22Rv1 (cell line): Measurements from ENCODE around the gene TARBP2.

Experiments used
- H3K27ac ChIP-seq: fragments of 450-650 bp; 2 replicates; pipeline ENCODE4 v1.5.1; 2017
- ZFX ChIP-seq: fragments of 450-650 bp; IDR thresholded peaks from 2 replicates; pipeline ENCODE4 v1.6.1; 2017; ENCODE audit warnings: antibody characterized with exemption, borderline replicate concordance
- TF ChIP-seq, protein P1 (sequence below): fragments of 450-650 bp; IDR thresholded peaks from 2 replicates; pipeline ENCODE4 v1.5.1; 2017; ENCODE audit warnings: mild to moderate bottlenecking

The TARBP2 gene

DNA sequence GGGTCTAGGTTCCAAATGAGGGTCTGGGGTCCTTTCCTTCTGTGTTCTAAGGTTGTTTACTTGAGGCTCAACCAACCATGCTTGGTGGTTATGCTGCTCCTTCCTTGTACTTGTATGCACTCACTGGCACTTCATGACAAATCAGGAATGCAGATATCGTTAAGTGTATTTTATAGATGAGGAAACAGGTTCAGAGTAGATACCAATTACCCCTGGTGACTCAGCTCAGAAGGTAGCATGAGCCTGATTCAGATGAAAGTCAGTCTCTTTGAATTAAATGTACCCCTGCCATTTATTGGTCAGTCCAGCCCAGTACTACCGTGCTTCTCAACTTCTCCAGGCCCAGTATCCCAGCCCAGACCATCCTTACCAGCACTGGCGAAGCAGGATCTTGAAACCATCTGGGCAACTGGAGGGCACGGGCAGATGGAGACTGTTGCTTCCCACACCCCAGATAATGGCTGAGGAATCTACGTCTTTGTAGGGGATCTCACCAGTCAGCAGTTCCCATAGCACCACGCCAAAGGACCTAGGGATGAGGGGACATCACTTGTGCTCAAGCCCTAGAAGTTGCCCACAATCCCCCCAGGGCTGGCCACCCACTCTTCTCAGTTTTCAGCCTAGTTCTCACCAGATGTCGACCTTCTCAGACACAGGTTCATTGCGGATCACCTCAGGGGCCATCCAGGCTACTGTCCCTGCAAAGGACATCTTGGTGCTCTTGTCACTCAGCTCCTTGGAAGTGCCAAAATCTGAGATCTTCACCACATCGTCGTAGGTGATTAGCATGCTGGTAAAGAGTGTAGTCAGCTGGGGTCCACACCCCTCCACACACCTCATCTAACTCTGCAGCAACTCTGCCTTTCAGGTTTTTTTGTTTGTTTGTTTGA is 16.2 kb upstream of the TARBP2 start:
- peak overlapping the region; percentile 45 for H3K27ac ChIP-seq
- TF ChIP-seq, protein P1, sequence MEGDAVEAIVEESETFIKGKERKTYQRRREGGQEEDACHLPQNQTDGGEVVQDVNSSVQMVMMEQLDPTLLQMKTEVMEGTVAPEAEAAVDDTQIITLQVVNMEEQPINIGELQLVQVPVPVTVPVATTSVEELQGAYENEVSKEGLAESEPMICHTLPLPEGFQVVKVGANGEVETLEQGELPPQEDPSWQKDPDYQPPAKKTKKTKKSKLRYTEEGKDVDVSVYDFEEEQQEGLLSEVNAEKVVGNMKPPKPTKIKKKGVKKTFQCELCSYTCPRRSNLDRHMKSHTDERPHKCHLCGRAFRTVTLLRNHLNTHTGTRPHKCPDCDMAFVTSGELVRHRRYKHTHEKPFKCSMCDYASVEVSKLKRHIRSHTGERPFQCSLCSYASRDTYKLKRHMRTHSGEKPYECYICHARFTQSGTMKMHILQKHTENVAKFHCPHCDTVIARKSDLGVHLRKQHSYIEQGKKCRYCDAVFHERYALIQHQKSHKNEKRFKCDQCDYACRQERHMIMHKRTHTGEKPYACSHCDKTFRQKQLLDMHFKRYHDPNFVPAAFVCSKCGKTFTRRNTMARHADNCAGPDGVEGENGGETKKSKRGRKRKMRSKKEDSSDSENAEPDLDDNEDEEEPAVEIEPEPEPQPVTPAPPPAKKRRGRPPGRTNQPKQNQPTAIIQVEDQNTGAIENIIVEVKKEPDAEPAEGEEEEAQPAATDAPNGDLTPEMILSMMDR: no peak

DNA sequence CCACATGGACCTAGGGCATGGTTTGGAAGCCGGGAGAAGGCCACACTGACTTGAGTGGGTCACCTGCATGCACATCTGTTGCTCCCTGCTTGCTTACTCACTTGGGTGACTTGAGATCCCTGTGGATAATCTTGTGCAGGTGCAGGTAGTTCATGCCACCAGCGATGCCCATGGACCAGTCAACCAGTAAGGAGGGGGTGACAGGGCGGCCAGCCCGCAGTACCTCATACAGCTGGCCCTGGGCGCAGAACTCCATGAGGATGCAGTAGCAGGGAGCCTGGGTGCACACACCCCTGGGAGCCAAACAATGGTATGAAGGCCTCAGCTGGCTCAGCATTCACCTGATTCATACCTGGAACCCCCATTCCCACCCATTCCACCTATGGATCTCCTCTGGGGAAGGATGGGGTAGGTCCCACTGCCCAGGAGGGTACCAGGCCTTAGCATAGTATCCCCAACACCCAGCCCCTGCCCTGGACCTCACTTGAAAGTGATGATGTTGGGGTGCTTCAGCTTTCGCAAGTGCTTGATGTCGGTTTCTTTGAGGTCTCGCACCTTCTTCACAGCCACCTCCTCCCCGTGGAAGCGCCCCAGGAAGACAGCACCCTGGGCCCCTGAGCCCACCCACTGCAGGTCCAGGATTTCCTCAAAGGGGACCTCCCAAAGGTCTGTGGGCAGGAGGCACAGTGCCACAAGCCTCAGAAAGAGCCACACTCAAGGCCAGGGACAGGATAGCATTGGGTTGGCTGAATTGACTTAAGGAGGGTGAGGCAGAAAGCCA is 14.9 kb upstream of the TARBP2 start:
- peak overlapping the region; percentile 45; the same call in 1 of the 2 replicates for H3K27ac ChIP-seq
- TF ChIP-seq, protein P1: no peak

DNA sequence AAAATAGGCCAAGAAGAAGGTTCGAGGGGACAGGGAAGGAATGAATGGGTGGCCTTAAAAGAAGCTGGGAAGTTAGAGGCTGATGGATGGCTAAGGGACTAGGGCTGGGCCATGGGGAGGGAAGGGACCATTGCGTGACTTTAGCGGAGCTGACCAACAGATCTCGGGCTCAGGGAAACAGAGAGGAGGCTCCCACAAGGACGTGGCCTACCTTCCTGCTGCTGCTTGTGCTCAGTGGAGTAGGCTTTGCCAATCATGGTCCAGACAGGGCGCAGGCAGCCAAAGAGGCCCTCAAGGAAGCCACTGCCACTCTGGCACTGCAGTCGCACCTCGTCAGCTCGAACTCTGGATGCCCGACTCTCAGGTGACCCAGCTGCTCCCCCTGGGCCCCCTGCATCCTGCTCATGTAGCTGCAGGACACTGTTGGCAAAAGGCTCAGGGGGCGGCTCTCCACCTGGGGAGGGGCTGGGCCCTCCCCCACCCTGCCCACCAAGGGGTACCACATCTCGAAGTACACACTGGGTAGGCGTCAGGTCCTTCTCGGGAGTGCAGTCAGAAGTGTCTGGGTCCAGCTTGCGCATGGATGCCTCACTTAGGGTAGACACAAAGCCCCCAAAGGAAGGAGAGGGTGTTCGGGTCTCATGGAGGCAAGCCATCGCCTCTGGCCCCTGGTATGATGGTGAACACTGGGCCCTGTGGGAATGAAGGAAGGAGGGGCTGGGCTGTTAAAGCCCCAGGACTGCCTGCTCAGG is 14.2 kb upstream of the TARBP2 start:
- peak overlapping the region; percentile 45; the same call in 1 of the 2 replicates for H3K27ac ChIP-seq
- TF ChIP-seq, protein P1: no peak
- no peak for TF ChIP-seq ZFX

DNA sequence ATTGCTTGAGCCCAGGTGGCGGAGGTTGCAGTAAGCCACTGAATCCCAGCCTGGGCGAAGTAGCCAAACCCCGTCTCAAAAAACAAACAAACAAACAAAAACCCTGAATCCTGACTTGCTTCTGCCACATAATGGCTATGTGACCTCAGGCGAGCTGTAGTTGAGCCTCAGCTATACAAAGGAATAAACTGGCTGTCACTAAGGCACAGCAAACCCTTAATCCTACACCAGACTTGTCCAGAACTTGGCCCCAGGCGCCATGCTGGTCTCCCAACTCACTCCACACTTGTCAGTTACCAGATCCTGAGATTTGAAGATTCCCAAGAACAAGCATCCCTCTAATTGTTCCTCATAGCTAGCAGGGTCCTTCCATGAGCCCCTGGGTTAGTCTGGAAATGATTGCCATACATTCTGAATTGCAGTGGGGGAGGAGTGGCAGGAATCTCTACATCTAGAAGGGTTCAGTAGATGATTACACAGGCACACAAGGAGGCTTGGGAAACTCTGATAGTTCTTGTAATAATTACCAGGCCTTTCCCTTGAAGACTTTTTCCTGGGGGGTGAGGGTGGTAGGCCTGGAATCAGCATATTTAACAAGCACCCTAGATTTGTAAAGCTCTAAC is 11.7 kb upstream of the TARBP2 start:
- peak overlapping the region; percentile 19; the same call in 1 of the 2 replicates for H3K27ac ChIP-seq
- TF ChIP-seq ZFX: no peak
- TF ChIP-seq, protein P1: no peak

DNA sequence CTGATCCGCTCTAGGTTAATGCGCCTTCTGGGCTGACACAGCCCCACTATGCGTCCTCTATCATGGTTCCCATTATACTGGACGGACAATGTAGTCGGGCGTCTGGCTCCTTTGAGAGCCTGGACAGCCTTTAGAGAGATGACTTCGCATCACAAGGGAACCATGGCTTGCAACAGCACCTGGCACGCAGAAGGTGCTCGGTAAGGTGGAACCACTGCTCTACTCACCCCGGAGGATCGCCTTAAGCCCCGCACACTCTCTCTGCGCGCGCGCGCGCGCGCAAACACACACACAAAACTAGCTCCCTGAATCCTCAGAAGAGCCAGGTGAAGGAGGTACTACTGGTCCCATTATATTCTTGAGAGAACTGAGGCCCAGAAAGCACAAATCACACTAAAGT is 8.9 kb upstream of the TARBP2 start:
- peak overlapping the region; percentile 77 for H3K27ac ChIP-seq
- TF ChIP-seq ZFX: no peak
- TF ChIP-seq, protein P1: no peak

DNA sequence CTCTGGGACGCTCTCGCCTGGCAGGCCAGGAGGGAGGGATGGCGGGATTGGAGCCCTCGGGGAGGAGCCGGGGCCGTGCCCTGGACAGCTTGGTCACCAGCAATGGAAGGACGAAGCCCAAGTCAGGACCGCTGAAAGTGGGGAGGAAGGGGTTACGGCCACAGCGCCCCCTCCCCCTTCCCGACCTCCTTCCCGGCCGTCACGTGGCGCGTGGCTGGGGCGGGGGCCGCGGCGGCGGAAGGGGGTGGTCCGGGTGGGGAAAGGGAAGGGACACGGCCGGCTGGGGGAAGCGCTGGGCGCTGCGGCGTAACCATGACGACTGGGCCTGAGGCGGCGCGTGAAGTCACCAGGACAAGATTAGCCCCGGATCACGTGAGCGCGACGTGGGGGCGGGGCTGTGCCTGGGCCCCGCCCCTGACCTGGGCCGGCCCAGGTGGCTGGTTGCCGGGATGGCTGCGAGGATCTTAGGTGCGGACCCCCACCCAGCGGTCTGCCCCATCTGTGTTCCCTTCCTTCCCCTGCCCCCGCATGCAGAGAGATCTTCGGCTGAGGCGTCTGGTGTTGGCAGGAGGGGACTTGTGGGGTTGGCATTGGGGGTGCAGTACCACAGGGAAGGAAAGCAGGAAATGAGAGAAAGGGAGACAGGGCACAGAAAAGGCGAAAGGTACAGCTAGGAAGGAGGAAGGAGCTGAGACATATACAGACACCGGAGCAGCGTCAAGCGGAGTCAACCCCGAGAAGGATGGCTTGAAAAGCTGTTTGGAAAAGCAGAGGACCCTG is 8.1 kb upstream of the TARBP2 start:
- peak overlapping the region; percentile 77 for H3K27ac ChIP-seq
- no peak for TF ChIP-seq ZFX
- TF ChIP-seq, protein P1: no peak
